OCI-LY1 (cell line): ENCODE data around the gene CATSPER3.

ENCODE experiments used
- H2AFZ ChIP-seq: fragments of 200-600 bp; sonication (generic), shearing (Covaris generic); 2 replicates; pipeline ENCODE4 v1.6.0; 2014; ENCODE audit warnings: antibody characterized with exemption, mild to moderate bottlenecking, low read length
- H3F3A ChIP-seq: fragments of 200-600 bp; sonication (generic), shearing (Covaris generic); 2 replicates; pipeline ENCODE4 v1.6.0; 2014; ENCODE audit warnings: mild to moderate bottlenecking, antibody characterized with exemption, low read length, moderate library complexity; ENCODE audit not compliant: insufficient read depth
- H3K27ac ChIP-seq: fragments of 200-600 bp; sonication (generic); 2 replicates; pipeline ENCODE4 v1.5.1; 2014; ENCODE audit warnings: low read length, mixed run types, mild to moderate bottlenecking, low read depth; ENCODE audit not compliant: poor library complexity, severe bottlenecking
- H3K27me3 ChIP-seq: fragments of 200-600 bp; sonication (generic); 2 replicates; pipeline ENCODE4 v1.6.0; 2014; ENCODE audit warnings: antibody characterized with exemption, mild to moderate bottlenecking, low read length, moderate library complexity; ENCODE audit not compliant: insufficient read depth
- H3K36me3 ChIP-seq: fragments of 200-600 bp; sonication (generic); 2 replicates; pipeline ENCODE4 v1.6.1; 2014; ENCODE audit warnings: mild to moderate bottlenecking, antibody characterized with exemption, low read length, moderate library complexity, mixed read lengths; ENCODE audit not compliant: insufficient read depth
- H3K4me1 ChIP-seq: fragments of 200-600 bp; sonication (generic); 2 replicates; pipeline ENCODE4 v1.5.1; 2014; ENCODE audit warnings: mild to moderate bottlenecking, low read length, moderate library complexity; ENCODE audit not compliant: insufficient read depth, severe bottlenecking
- H3K4me2 ChIP-seq: fragments of 200-600 bp; sonication (generic), shearing (Covaris generic); 2 replicates; pipeline ENCODE4 v1.6.1; 2014; ENCODE audit warnings: low read length
- H3K4me3 ChIP-seq: fragments of 200-600 bp; sonication (generic); 2 replicates; pipeline ENCODE4 v1.5.1; 2014; ENCODE audit warnings: low read length, low read depth, mild to moderate bottlenecking, mixed read lengths; ENCODE audit not compliant: poor library complexity, severe bottlenecking
- H3K79me2 ChIP-seq: fragments of 200-600 bp; shearing (Covaris generic); 2 replicates; pipeline ENCODE4 v1.6.1; 2016; ENCODE audit warnings: mixed run types, low read length, mixed read lengths; ENCODE audit not compliant: insufficient read depth
- H3K9ac ChIP-seq: fragments of 200-600 bp; sonication (generic), shearing (Covaris generic); 2 replicates; pipeline ENCODE4 v1.6.1; 2014; ENCODE audit warnings: mild to moderate bottlenecking, low read length, mixed read lengths
- H3K9me2 ChIP-seq: fragments of 200-600 bp; sonication (generic), shearing (Covaris generic); 2 replicates; pipeline ENCODE4 v1.6.1; 2014; ENCODE audit warnings: low read depth, mild to moderate bottlenecking, low read length, mixed read lengths
- H3K9me3 ChIP-seq: fragments of 200-600 bp; shearing (Covaris generic); 2 replicates; pipeline ENCODE4 v1.6.1; 2014; ENCODE audit warnings: low read length, mixed read lengths
- H4K20me1 ChIP-seq: fragments of 200-600 bp; sonication (generic), shearing (Covaris generic); 2 replicates; pipeline ENCODE4 v1.6.0; 2016; ENCODE audit warnings: mild to moderate bottlenecking, low read length; ENCODE audit not compliant: insufficient read depth
- EZH2 ChIP-seq: fragments of 200-600 bp; sonication (generic), shearing (Covaris generic); IDR thresholded peaks from 2 replicates; pipeline ENCODE4 v1.8.0; 2017; ENCODE audit warnings: borderline replicate concordance, mixed run types, mild to moderate bottlenecking, antibody characterized with exemption, low read length, moderate library complexity, mixed read lengths
- TF ChIP-seq, protein P1 (sequence below): fragments of 200-600 bp; sonication (generic), shearing (Covaris generic); IDR thresholded peaks from 2 replicates; pipeline ENCODE4 v1.5.1; 2017; ENCODE audit warnings: mild to moderate bottlenecking, antibody characterized with exemption, low read length, moderate library complexity, mixed read lengths

Gene CATSPER3

DNA sequence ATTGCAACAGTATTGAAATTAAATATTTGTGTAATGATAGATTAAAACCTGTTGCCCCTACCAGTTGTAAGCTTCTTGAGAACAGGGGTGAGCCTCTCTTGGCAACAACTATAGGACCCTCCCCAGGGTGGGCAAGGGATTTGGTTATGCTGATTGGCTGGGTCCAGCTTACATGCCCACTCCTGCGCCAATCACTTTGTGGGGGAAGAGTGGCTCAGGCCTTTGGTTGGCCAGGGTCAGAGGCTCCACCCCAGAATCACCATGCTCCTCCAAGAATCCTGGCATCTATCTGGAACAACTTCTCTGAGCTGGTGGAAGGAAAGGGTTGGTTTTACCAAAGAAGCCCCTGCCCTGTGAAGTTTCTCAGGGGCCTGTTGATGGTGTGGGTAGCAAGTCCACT lies 74.9 kb downstream of the CATSPER3 start:
- Histone ChIP-seq H3F3A (no peaks in the 10 kb centered on the region), H3K27me3 (no peaks in the 10 kb centered on the region; the same call in 1 of the 2 replicates), H3K36me3 (no peaks in the 10 kb centered on the region; the same call in 1 of the 2 replicates), H3K27ac (no peak overlapping the region), H3K9me3 (no peaks in the 10 kb centered on the region), H3K9ac (no peak overlapping the region), H2AFZ (no peak overlapping the region), H3K9me2 (no peaks in the 10 kb centered on the region), H3K79me2 (no peaks in the 10 kb centered on the region), H3K4me1 (peaks cover 36% of the 10 kb centered on the region), H3K4me3 (no peak overlapping the region), H3K4me2 (no peak overlapping the region), H4K20me1 (no peaks in the 10 kb centered on the region)
- TF ChIP-seq, protein P1, sequence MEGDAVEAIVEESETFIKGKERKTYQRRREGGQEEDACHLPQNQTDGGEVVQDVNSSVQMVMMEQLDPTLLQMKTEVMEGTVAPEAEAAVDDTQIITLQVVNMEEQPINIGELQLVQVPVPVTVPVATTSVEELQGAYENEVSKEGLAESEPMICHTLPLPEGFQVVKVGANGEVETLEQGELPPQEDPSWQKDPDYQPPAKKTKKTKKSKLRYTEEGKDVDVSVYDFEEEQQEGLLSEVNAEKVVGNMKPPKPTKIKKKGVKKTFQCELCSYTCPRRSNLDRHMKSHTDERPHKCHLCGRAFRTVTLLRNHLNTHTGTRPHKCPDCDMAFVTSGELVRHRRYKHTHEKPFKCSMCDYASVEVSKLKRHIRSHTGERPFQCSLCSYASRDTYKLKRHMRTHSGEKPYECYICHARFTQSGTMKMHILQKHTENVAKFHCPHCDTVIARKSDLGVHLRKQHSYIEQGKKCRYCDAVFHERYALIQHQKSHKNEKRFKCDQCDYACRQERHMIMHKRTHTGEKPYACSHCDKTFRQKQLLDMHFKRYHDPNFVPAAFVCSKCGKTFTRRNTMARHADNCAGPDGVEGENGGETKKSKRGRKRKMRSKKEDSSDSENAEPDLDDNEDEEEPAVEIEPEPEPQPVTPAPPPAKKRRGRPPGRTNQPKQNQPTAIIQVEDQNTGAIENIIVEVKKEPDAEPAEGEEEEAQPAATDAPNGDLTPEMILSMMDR, result no peak
- TF ChIP-seq EZH2, result no peak

DNA sequence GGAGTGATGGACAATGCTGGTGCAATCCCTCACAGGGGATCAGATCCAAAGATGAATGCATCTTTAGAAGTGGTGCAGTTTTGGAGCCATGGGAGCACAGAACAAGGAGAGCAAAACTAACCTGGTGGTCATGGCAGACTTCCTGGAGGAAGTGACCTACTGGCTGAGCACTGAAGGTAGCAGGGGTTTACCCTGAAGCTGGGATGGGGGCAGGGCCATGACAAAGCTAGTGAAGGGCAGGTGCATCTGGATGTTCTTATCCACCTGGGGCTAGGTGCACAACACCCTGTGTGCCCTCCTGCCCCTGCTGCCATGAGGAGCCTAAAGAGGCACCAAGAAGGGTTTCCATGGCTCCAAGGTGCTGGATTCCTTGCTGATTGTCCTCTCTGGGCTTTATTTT lies 77.8 kb downstream of the CATSPER3 start:
- no peak overlapping the region for H2AFZ ChIP-seq
- no peaks in the 10 kb centered on the region for H4K20me1 ChIP-seq
- no peak overlapping the region for H3K4me2 ChIP-seq
- no peaks in the 10 kb centered on the region for H3K79me2 ChIP-seq
- H3K4me1 ChIP-seq, result peaks cover 43% of the 10 kb centered on the region
- no peak overlapping the region; the same call in 1 of the 2 replicates for H3K9ac ChIP-seq
- H3K9me2 ChIP-seq, result no peaks in the 10 kb centered on the region
- H3K27ac ChIP-seq, result peak overlapping the region; percentile 45
- H3K9me3 ChIP-seq, result no peaks in the 10 kb centered on the region
- no peaks in the 10 kb centered on the region for H3F3A ChIP-seq
- no peaks in the 10 kb centered on the region for H3K27me3 ChIP-seq
- H3K4me3 ChIP-seq, result no peak overlapping the region
- no peaks in the 10 kb centered on the region; the same call in 1 of the 2 replicates for H3K36me3 ChIP-seq
- no peak for TF ChIP-seq EZH2
- TF ChIP-seq, protein P1, result no peak

DNA sequence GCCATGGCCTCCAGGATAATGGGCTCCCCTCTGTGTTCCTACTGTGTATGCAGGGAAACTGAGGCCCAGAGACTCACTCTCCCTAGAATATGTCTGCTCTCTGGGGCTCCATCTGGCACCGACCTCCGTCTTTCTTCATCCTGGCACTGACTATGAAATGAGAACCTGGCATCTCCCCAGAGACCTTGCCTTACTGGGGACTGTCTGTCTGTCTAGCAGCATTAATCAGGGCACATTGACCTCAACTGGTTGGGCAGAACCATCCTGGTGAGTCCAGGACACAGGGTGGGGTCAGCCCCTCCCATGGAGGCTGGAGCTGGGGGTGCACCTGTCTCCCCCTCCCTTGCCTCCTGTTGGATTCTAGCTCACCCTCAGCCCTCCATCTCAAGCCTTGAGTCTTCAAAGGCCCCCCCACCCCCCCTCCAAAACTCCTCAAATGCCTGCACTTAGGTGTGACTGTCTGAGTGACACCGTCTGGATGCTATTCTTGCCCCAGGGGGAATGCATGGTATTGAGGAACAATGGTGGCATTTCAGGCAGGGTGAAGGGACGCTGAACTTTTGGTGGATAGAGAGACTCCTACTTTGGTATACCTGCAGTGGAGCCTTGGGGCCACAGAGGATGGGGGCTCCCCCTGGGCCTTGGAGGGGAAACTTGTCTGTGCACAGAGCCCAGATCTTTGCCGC lies 79.1 kb downstream of the CATSPER3 start:
- Histone ChIP-seq H3K4me2 (no peak overlapping the region; the same call in 1 of the 2 replicates), H3K9ac (no peak overlapping the region), H3F3A (no peaks in the 10 kb centered on the region), H3K4me3 (no peak overlapping the region), H2AFZ (no peak overlapping the region), H3K27me3 (no peaks in the 10 kb centered on the region), H3K36me3 (no peaks in the 10 kb centered on the region), H3K9me3 (no peaks in the 10 kb centered on the region), H4K20me1 (no peaks in the 10 kb centered on the region), H3K79me2 (no peaks in the 10 kb centered on the region), H3K27ac (peak overlapping the region; percentile 45), H3K9me2 (no peaks in the 10 kb centered on the region), H3K4me1 (peaks cover 45% of the 10 kb centered on the region)
- TF ChIP-seq, protein P1, result no peak
- TF ChIP-seq EZH2, result no peak
